Measurements from ENCODE around the gene SND1.
A peak's percentile ranks its signal among the peaks of the same experiment; 100 is the strongest.
"Not testable (repeated sequence)": the region's sequence is repeated elsewhere in the genome, so short reads cannot be mapped to it uniquely, and the experiment has no call there.

The SND1 gene

DNA sequence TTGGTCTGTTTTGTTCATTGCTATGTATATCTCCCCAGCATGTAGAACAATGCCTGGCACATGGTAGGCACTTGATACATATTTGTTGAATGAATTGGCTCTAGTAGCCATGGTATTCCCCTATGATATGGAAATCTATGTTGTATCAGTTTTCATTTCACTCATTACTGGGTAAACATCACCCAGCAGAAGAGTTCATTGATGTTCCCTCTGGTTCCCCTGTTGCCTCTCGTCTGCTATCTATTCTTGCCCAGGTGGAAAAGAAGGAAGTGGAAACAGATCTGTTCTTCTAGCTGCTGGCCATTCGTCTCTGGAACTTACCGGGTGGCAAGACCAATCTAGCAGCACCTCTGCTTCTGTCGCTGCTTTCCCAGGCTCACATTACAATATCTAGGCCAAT, 307.8 kb downstream of the SND1 start:
- TF ChIP-seq CTCF (IDR thresholded peaks at IDR 0.05; ENCODE audit: insufficient read depth, low read depth, low read length, missing control alignments): no peak
- no peak overlapping the region for H3K4me3 ChIP-seq (ENCODE audit: low read depth, low read length)
- peak; percentile 45 for DNase-seq (ENCODE audit: low read depth)

- DNase-seq (ENCODE audit: low read depth): no peak
- TF ChIP-seq CTCF (IDR thresholded peaks at IDR 0.05; ENCODE audit: insufficient read depth, low read depth, low read length, missing control alignments): no peak
- no peak overlapping the region for H3K4me3 ChIP-seq (ENCODE audit: low read depth, low read length)
These were observed 309.9 kb downstream of the SND1 start for GRCh38 chr7:127961786-127962453.

DNA sequence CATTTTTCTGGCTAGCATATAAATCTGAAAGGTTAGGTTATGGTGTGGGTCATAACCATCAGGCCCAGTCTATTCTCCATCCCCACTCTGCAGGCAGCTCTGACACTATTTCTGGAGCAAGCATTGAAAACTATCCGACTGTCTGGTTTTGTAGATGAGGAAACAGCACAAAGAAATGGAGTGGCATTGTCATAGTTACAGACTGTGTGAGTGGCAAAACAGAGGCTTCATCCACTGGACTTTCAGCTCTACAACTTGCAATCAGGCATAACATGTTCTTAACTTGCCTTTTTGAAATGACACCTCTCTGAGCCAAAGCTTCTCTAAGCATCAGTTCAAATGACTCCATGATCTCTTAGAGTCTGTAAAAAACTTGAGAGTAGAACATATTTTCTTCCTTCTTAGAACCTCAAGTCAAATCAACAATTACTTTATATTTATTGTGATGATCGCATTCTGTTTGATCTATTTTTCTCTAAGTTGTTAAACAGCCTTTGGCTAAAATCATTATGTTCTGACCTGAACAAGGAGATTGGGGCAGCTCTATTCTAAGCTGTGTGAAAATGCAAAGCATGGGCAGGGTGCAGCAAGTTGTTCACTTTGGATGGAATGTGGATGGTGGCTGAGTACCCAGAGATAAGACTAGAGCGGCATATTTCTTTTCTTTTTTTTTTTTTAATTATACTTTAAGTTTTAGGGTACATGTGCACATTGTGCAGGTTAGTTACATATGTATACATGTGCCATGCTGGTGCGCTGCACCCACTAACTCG, 310.8 kb downstream of the SND1 start:
- no peak overlapping the region for H3K4me3 ChIP-seq (ENCODE audit: low read depth, low read length)
- no peak for DNase-seq (ENCODE audit: low read depth)
- TF ChIP-seq CTCF (IDR thresholded peaks at IDR 0.05; ENCODE audit: insufficient read depth, low read depth, low read length, missing control alignments): no peak

DNA sequence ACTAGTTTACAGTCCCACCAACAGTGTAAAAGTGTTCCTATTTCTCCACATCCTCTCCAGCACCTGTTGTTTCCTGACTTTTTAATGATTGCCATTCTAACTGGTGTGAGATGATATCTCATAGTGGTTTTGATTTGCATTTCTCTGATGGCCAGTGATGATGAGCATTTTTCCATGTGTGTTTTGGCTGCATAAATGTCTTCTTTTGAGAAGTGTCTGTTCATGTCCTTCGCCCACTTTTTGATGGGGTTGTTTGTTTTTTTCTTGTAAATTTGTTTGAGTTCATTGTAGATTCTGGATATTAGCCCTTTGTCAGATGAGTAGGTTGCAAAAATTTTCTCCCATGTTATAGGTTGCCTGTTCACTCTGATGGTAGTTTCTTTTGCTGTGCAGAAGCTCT, 311.9 kb downstream of the SND1 start:
- not testable (repeated sequence) for DNase-seq (ENCODE audit: low read depth); H3K4me3 ChIP-seq (ENCODE audit: low read depth, low read length)

- no peak for TF ChIP-seq CTCF (IDR thresholded peaks at IDR 0.05; ENCODE audit: insufficient read depth, low read depth, low read length, missing control alignments)
- no peak overlapping the region for H3K4me3 ChIP-seq (ENCODE audit: low read depth, low read length)
- no peak for DNase-seq (ENCODE audit: low read depth)
These were observed 315.3 kb downstream of the SND1 start for GRCh38 chr7:127967281-127967680.

DNA sequence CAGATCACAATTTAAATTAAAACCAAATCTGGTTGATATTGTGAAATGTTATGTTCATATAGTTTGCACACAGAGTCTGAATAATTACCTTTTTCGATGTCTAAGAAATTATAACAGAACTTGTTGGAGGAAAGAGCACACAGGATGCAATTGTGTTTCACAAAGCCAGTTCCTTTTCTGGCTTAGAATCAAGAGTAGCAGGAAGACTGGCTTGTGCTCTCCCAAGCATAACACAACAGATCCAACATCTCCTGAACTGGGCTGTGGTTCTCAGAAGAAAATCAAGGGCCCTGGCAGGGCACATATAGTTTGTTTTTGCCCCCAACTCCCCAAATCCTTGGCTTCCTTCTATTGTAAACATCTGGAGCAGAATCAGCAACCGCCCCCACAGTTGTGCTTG, 316.6 kb downstream of the SND1 start:
- TF ChIP-seq CTCF (IDR thresholded peaks at IDR 0.05; ENCODE audit: insufficient read depth, low read depth, low read length, missing control alignments): no peak
- no peak overlapping the region for H3K4me3 ChIP-seq (ENCODE audit: low read depth, low read length)
- no peak for DNase-seq (ENCODE audit: low read depth)

DNA sequence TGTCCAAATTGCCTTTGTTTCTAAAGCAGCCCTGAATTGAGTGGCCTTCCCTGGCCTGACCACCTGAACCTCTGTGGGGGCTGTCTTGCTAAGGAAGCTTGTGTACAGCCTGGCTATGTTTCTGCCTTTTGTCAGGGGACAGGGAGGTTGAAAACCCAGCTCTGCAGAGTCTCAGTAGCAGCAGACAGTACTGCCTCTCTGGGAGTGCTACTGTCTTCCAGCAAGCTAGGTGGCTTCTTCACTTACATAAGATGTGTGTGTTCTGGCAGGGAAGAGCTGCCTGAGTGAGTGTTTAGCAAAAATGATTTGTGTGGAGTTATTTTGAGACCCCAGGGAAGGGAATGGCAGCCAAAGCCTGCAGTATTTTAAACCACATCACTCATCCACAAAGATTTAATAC, 321.8 kb downstream of the SND1 start:
- DNase-seq (ENCODE audit: low read depth): no peak
- TF ChIP-seq CTCF (IDR thresholded peaks at IDR 0.05; ENCODE audit: insufficient read depth, low read depth, low read length, missing control alignments): no peak
- no peak overlapping the region for H3K4me3 ChIP-seq (ENCODE audit: low read depth, low read length)
